Measurements from ENCODE around the gene CDK4. TPM values are rescaled to one million over a fixed set of nuclear protein-coding genes. Genes with fewer than 3 reads are reported as not detected.

The CDK4 gene
- total and polyA plus RNA-seq, 2 of the 4 experiments (the other 2 are of a cell fraction): 261 to 297 TPM

DNA sequence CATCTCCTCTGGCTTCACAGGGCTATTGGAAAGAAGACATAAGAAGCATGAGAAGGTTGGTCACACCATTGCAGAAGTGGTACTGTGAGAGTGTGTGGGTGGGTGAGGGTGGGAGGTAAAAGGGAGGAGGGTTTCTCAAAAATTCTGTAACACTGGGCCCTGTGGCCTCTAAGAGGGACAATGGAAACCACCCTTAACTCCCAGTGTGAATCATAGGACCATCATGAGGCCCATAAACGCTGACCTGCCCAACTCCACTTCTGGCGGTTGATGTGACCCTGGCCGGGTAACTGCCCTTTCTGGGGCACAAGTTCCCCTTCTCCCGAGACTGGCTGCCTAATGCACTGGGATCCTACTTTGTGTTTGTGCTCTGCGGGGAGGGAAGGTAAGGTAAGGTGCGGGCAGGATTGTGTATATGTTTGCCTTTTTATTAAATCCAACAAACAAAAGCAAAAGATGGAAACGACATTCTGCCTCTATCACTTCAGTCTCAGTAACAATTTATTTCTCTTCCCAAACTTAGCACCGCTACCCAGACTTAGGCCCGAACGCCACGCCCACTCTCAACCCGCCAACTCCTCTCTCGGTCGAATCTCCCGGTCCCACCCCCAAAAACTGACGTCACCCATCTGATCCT, 19.2 kb upstream of the CDK4 start:
- H3K18ac ChIP-seq (ENCODE audit: low read depth, low read length): no peak overlapping the region
- peak overlapping the region; percentile 74; the same call in 1 of the 2 replicates for H3K23ac ChIP-seq (ENCODE audit: low read depth, low read length)
- no peaks in the 10 kb centered on the region for H3K9me3 ChIP-seq (ENCODE audit: control insufficient read depth, insufficient read depth, low read length)
- TSS peak; percentile 44 for BruUV-seq (replicated peaks)
- peak overlapping the region; percentile 68; the same call in 1 of the 2 replicates for H3K56ac ChIP-seq (ENCODE audit: extremely low read depth, insufficient read depth, low read length)
- peak overlapping the region; percentile 98; the same call in 1 of the 2 replicates for H3K4ac ChIP-seq (ENCODE audit: low read depth, low read length)
- TF ChIP-seq POLR2A (IDR thresholded peaks at IDR 0.05; ENCODE audit: low read depth, low read length) (no peak), RFX5 (IDR thresholded peaks at IDR 0.05; ENCODE audit: low read depth, low read length) (no peak), MXI1 (IDR thresholded peaks at IDR 0.05; ENCODE audit: borderline replicate concordance, low read depth, low read length) (no peak)
- peak overlapping the region; percentile 99 for H2AFZ ChIP-seq (replicated peaks; ENCODE audit: low read length, poor library complexity)
- H3K9ac ChIP-seq (ENCODE audit: low read depth, low read length): peak overlapping the region; percentile 70
- intact Hi-C loops (cut with micrococcal nuclease) (no loop called here), dilution Hi-C loops (cut with HindIII; ENCODE audit: low sequenced_read_pairs, unreplicated experiment) (no loop called here), in situ Hi-C loops (cut with MboI; ENCODE audit: low sequenced_read_pairs) (no loop called here)
- ATAC-seq (ENCODE audit: low read depth) (peak; percentile 81), DNase-seq (peak; percentile 90)
- peak overlapping the region; percentile 78 for H2BK5ac ChIP-seq (ENCODE audit: low read depth, low read length, poor library complexity, severe bottlenecking)
- peak overlapping the region; percentile 83 for H3K4me2 ChIP-seq (ENCODE audit: low read depth, low read length)
- peak overlapping the region; percentile 82 for H3K27ac ChIP-seq (ENCODE audit: insufficient read depth, low read length)
- peak overlapping the region; percentile 95 for H3K14ac ChIP-seq (replicated peaks; ENCODE audit: low read depth, low read length)
- no peak overlapping the region for H2BK20ac ChIP-seq (ENCODE audit: low read depth, low read length)
- peaks cover 16 to 28% of the 10 kb centered on the region in 2 experiments; a peak in 3 of 4 replicates for H3K79me1 ChIP-seq (ENCODE audit: low read depth in 1 of 2, low read length in 2 of 2)
- peaks cover 9% of the 10 kb centered on the region for H3K9me1 ChIP-seq (ENCODE audit: insufficient read depth, low read length)
- H3K4me3 ChIP-seq (ENCODE audit: insufficient read depth, low read depth, low read length): peak overlapping the region; percentile 78
- H4K20me1 ChIP-seq (ENCODE audit: insufficient read depth, low read length): no peaks in the 10 kb centered on the region
- H4K5ac ChIP-seq (ENCODE audit: low read depth, low read length): peak overlapping the region; percentile 68
- 5% methylated on average over 8 of the region's 16 CpGs; no CpG with 5 or more reads in 1 of the 2 experiments for WGBS, 2 experiments (ENCODE audit: extremely low coverage in 2 of 2, insufficient read length in 1 of 2)
- H2BK15ac ChIP-seq (ENCODE audit: low read depth, low read length): no peak overlapping the region
- ChIA-PET CTCF (no interaction called here), POLR2A (ENCODE audit: unreplicated experiment) (interaction anchor here (0.9 kb wide), 1 partner anchor 27 kb away, joined by 4 read pairs; the partner anchor contains the start of gene TSPAN31)
- H3K27me3 ChIP-seq (ENCODE audit: control insufficient read depth, insufficient read depth, low read length): peaks cover 7% of the 10 kb centered on the region
- H3K36me3 ChIP-seq (ENCODE audit: control insufficient read depth, insufficient read depth, low read length): peaks cover 3% of the 10 kb centered on the region
- peak overlapping the region; percentile 86; the same call in 1 of the 2 replicates for H2BK120ac ChIP-seq (ENCODE audit: low read depth, low read length)
- peaks cover 7% of the 10 kb centered on the region; the same call in 1 of the 2 replicates for H3K4me1 ChIP-seq (ENCODE audit: control insufficient read depth, insufficient read depth, low read length)
- H2AK9ac ChIP-seq (replicated peaks; ENCODE audit: low read depth, low read length, poor library complexity): peak overlapping the region; percentile 97
- H4K91ac ChIP-seq (ENCODE audit: insufficient read depth, low read depth, low read length): peak overlapping the region; percentile 95
- peak overlapping the region; percentile 93 to 99 for H4K8ac ChIP-seq (ENCODE audit: low read depth in 2 of 2, low read length in 2 of 2)
- H2AK5ac ChIP-seq (ENCODE audit: low read depth, low read length): peak overlapping the region; percentile 89

Data from IMR-90 (cell line).